ENCODE results near the gene GPX3.

- TF ChIP-seq, protein P1, sequence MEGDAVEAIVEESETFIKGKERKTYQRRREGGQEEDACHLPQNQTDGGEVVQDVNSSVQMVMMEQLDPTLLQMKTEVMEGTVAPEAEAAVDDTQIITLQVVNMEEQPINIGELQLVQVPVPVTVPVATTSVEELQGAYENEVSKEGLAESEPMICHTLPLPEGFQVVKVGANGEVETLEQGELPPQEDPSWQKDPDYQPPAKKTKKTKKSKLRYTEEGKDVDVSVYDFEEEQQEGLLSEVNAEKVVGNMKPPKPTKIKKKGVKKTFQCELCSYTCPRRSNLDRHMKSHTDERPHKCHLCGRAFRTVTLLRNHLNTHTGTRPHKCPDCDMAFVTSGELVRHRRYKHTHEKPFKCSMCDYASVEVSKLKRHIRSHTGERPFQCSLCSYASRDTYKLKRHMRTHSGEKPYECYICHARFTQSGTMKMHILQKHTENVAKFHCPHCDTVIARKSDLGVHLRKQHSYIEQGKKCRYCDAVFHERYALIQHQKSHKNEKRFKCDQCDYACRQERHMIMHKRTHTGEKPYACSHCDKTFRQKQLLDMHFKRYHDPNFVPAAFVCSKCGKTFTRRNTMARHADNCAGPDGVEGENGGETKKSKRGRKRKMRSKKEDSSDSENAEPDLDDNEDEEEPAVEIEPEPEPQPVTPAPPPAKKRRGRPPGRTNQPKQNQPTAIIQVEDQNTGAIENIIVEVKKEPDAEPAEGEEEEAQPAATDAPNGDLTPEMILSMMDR (IDR thresholded peaks at IDR 0.05; ENCODE audit: poor library complexity): no peak
- no peak for TF ChIP-seq EZH2 (IDR thresholded peaks at IDR 0.05; ENCODE audit: borderline replicate concordance)
- no peak for TF ChIP-seq EZH2phosphoT487 (IDR thresholded peaks at IDR 0.05; ENCODE audit: low read depth, severe bottlenecking, unreplicated experiment)
These were observed 4.3 kb upstream of the GPX3 start for GRCh38 chr5:151015974-151016587.

All from hepatocyte (in vitro differentiated cells).